Forelimb muscle (tissue), 1 donor: Measurements from ENCODE around the gene DUOXA1. TPM values are rescaled to one million over a fixed set of nuclear protein-coding genes. Genes with fewer than 3 reads are reported as not detected.
"Not testable (repeated sequence)": the region's sequence is repeated elsewhere in the genome, so short reads cannot be mapped to it uniquely, and the experiment has no call there.

Experiments
- DNase-seq: peaks from one replicate; pipeline ENCODE4 v3.0.0-alpha.2; 2013; ENCODE audit warnings: low read depth
- polyA plus RNA-seq: library from polyadenylated mRNA; unstranded; fragments of 120-200 nt; gene quantifications from one replicate; pipeline ENCODE4 v1.2.1, GENCODE V29; 2013; ENCODE audit not compliant: insufficient read length

Gene DUOXA1
- polyA plus RNA-seq, 1 donor: not detected

GRCh38 chr15:45150997-45151396 lies 21.3 kb upstream of the DUOXA1 start:
- DNase-seq: no peak

- DNase-seq: no peak
Measured at GRCh38 chr15:45150481-45150880, 20.8 kb upstream of the DUOXA1 start.

DNA sequence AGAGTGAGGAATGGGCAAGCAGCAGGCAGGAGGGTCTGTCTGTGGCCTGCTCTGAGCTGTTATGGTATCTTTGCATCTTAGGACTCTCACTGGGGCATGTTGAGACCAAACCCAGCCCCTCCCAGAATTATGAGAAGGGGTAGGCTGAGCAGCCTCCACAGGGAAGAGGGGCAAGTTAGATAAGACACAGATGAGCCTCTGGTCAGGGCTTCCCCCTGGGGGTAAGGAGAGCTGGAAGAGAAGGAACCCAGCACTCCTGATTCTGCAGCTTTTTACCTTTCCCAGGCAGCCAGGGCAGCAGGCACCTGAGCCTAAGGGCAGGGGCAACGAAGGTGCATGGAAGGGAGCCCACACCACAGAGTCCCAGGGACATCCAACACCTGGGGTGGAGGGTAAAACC lies 19.4 kb upstream of the DUOXA1 start:
- no peak for DNase-seq

GRCh38 chr15:45148076-45149059 lies 18.7 kb upstream of the DUOXA1 start:
- DNase-seq: no peak

GRCh38 chr15:45147606-45148005 lies 17.9 kb upstream of the DUOXA1 start:
- DNase-seq: no peak

DNA sequence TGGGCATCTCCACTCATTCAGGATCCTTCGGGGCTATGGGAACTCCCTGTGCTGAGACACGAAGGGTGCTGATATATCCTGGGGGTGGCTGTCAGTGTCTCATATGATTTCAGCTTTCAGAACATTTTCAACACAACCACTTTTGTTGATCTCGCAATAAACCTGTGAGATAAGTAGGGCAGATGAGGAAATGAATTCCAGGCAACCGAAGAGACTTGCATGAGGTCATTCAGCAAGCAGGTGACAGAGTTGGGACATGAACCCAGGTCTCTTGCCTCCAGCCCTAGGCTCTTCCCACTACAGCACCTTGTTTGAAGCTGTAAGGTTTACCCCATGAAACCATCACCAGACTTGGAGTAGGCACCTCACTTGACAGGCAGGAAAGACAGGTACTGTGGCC lies 16.7 kb upstream of the DUOXA1 start:
- no peak for DNase-seq

DNA sequence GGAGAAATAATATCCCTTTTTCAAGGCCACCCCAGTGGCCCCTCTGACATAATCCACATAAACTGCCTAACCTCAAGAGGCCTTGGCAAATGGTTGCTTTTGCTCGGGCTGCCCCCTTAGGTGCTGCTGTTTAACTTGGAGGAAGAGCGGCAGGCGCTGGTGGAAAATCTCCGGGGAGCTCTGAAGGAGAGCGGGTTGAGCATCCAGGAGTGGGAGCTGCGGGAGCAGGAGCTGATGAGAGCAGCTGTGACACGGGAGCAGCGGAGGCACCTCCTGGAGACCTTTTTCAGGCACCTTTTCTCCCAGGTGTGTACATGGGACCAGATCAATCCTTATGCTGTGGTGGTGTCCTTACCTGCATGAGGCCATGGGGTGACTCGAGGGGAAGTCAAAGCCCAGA lies 15.1 kb upstream of the DUOXA1 start:
- DNase-seq: no peak

DNA sequence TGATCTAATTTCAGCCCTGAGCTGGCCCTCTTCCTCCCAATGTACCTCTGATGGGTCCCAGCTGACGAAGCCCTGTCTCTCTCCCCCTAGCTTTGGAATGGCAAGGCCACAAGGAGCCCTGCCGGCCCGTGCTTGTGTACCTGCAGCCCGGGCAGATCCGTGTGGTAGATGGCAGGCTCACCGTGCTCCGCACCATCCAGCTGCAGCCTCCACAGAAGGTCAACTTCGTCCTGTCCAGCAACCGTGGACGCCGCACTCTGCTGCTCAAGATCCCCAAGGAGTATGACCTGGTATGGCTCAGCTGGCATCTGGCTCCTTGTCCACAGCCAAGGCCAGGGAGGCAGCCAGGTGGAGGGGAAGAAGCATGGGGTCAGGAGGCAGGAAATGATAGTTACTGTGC lies 14.3 kb upstream of the DUOXA1 start:
- DNase-seq: no peak

GRCh38 chr15:45143056-45143455 lies 13.4 kb upstream of the DUOXA1 start:
- DNase-seq: no peak

- no peak for DNase-seq
Measured at GRCh38 chr15:45141386-45141785, 11.7 kb upstream of the DUOXA1 start.

GRCh38 chr15:45140557-45141250 lies 11.0 kb upstream of the DUOXA1 start:
- no peak for DNase-seq

GRCh38 chr15:45139770-45140169 lies 10.1 kb upstream of the DUOXA1 start:
- no peak for DNase-seq

DNA sequence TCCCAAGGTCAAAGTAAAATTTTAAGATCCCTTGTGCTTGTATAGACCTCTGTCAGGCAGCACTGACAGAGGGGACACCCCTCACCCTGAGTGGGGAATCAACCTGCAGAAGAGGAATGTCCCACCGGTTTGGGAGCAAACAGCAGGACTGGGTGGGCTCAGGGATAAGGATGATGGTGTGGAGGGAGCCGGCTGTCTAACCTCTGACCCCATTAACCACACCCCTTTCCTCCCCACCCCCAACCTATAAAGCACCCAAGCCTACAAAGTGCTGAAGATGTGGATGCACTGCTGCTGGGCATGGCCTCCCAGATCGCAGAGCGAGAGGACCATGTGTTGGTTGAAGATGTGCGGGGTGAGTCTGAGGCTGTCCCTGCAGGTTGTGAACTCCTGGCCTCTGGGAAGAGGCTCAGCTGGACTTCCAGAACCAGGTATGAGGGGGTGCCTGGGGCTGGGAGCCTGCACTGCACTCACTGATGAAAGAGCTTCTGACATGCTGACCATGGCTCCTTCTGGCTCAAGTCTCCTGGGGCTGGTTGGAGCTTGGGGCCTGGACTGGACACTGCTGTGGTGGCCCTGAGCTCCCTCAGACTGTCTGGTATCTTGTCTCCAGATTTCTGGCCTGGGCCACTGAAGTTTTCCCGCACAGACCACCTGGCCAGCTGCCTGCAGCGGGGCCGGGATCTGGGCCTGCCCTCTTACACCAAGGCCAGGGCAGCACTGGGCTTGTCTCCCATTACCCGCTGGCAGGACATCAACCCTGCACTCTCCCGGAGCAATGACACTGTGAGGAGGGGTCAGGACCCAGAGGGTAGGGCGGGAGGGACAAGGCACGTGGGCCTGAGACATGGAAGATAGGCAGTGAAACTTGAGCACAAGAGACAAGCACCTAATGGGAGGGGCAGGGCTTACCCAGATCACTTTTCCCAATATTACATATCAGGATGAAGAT lies 9.4 kb upstream of the DUOXA1 start:
- DNase-seq: no peak

GRCh38 chr15:45137703-45138102 lies 8.0 kb upstream of the DUOXA1 start:
- DNase-seq: no peak

GRCh38 chr15:45136378-45136764 lies 6.7 kb upstream of the DUOXA1 start:
- DNase-seq: no peak

DNA sequence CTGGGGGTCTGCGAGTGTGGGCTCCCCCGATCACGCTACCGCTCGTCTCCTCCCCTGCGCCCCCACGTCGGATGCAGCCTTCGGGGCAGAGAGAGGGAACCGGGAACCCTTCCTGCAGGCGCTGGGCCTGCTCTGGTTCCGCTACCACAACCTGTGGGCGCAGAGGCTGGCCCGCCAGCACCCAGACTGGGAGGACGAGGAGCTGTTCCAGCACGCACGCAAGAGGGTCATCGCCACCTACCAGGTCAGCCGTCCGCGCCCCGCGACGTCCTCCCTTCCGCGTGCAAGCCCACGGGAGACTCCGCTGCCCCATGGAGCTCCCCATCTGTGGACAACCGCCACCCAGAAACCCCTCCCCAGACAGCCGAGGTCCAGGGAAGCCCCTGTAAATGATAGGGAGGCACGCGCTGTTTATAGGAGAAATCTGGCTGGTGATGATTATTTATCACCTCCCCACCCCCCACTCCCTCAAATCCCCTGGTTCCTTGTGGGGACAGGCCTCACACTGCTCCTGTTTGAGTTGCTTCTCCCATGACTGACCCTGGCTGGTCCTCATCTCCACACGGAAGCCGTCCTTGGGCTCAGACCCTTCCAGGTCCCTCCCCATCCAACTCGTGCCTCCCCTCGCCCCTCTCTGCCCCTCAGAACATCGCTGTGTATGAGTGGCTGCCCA lies 6.2 kb upstream of the DUOXA1 start:
- DNase-seq: not testable (repeated sequence)

GRCh38 chr15:45134682-45135604 lies 5.3 kb upstream of the DUOXA1 start:
- no peak for DNase-seq

DNA sequence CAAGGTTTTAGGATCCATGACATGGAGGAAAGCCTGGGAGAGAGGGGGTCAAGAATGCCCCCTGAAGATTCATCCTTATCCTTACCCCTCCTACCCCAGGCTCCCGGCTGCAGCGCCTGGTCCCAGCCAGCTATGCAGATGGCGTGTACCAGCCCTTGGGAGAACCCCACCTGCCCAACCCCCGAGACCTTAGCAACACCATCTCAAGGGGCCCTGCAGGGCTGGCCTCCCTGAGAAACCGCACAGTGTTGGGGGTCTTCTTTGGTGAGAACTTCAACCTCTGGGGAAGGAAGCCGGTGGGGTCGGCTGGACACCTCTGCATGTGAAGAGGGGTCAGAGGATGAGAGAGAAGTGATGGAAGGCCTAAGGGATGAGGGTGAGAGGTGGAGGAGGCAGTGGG lies 4.4 kb upstream of the DUOXA1 start:
- no peak for DNase-seq

GRCh38 chr15:45133561-45133920 lies 3.9 kb upstream of the DUOXA1 start:
- DNase-seq: no peak

DNA sequence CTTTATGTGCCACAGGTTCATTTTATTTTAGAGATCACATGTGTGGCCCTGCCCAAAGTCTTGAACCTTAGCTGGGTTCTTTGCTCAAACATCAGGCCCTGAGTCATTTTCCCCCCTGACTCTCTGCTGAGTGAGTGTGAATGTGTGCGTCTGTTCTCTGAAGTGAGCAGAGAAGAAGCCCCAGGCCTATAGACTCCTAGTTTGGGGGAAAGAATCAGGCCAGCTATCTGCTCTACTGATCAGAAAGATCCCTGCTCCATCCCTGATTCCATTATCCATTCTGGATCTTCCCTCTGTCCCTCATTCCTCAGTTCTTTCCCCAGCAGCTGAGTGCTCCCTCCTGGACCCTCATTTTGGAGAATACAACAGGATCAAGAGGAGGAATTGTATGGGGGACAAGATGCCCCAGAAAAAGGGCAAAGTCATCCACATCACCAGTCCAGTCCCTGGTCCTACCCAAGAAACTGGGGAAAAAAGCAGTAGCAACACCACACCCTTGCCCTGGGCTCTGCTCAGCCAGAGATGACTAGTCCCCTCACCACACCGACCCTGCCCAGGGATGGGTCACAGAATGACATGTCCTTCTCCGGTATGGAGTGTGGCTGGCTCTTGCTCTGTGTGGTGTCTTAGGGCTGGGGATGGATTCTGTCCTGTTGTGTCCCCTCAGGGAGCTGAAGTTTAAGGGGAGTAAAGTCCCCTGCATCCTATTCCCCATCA lies 3.3 kb upstream of the DUOXA1 start:
- no peak for DNase-seq
